NCI-H748 (cell line): Measurements from ENCODE around the gene REXO2.
A peak's percentile ranks its signal among the peaks of the same experiment; 100 is the strongest.

ENCODE experiments used
- DNase-seq: peaks from one replicate; lab custom pipeline; 2025; ENCODE audit not compliant: unreplicated experiment; lab: John Stamatoyannopoulos, UW

Gene REXO2

GRCh38 chr11:114440121-114440860, 1.0 kb downstream of the REXO2 start:
- peak; percentile 37 for DNase-seq

GRCh38 chr11:114440971-114441763, 1.9 kb downstream of the REXO2 start:
- DNase-seq, result peak; percentile 26

- no peak for DNase-seq
Measured at GRCh38 chr11:114441921-114442320, 2.7 kb downstream of the REXO2 start.

- DNase-seq, result no peak
Measured at GRCh38 chr11:114442536-114442935, 3.3 kb downstream of the REXO2 start.

GRCh38 chr11:114447444-114447843, 8.2 kb downstream of the REXO2 start:
- no peak for DNase-seq

GRCh38 chr11:114447892-114448291, 8.6 kb downstream of the REXO2 start:
- DNase-seq, result no peak

- DNase-seq, result no peak
Measured at GRCh38 chr11:114448749-114449482, 9.6 kb downstream of the REXO2 start.

- no peak for DNase-seq
Measured at GRCh38 chr11:114449845-114450244, 10.6 kb downstream of the REXO2 start.

- DNase-seq, result no peak
Measured at GRCh38 chr11:114452399-114452798, 13.1 kb downstream of the REXO2 start.

GRCh38 chr11:114463999-114464398, 24.7 kb downstream of the REXO2 start:
- DNase-seq, result no peak

GRCh38 chr11:114466742-114467141, 27.5 kb downstream of the REXO2 start:
- DNase-seq, result no peak

- no peak for DNase-seq
Measured at GRCh38 chr11:114472661-114473060, 33.4 kb downstream of the REXO2 start.

- no peak for DNase-seq
Measured at GRCh38 chr11:114478001-114478410, 38.7 kb downstream of the REXO2 start.

GRCh38 chr11:114478768-114479167, 39.5 kb downstream of the REXO2 start:
- DNase-seq, result no peak

GRCh38 chr11:114479331-114479730, 40.1 kb downstream of the REXO2 start:
- no peak for DNase-seq

- DNase-seq, result no peak
Measured at GRCh38 chr11:114482114-114482513, 42.8 kb downstream of the REXO2 start.

GRCh38 chr11:114483929-114484328, 44.7 kb downstream of the REXO2 start:
- DNase-seq, result no peak

- DNase-seq, result no peak
Measured at GRCh38 chr11:114496915-114497314, 57.6 kb downstream of the REXO2 start.

GRCh38 chr11:114499756-114500155, 60.5 kb downstream of the REXO2 start:
- no peak for DNase-seq
